Ovary (tissue), 3 donors: Measurements from ENCODE around the gene TEX26.

Experiments used
- CTCF ChIP-seq, 3 donors: fragments of 450-650 bp in 2 of 3; fragments of 200-600 bp in 1 of 3; IDR thresholded peaks; one replicate each; pipeline versions ENCODE4 v1.5.1 to v1.8.0; 2016 to 2022; ENCODE audit warnings: antibody characterized with exemption in 3 of 3, mild to moderate bottlenecking in 1 of 3
- EP300 ChIP-seq: sonication (generic); formaldehyde crosslinking; IDR thresholded peaks from one replicate; pipeline ENCODE4 v1.6.1; 2017; ENCODE audit warnings: antibody characterized with exemption
- POLR2A ChIP-seq: fragments of 450-650 bp; IDR thresholded peaks from one replicate; pipeline ENCODE4 v1.6.1; 2017; ENCODE audit warnings: antibody characterized with exemption, mild to moderate bottlenecking, moderate library complexity
- donor health status: DM: no; HTN: no; CAD: no.

GRCh38 chr13:30997697-30998096 lies 65.2 kb downstream of the TEX26 start:
- TF ChIP-seq CTCF (IDR thresholded peaks at IDR 0.05) (no peak), POLR2A (no peak), EP300 (no peak)
